Upper lobe of right lung (tissue), 1 donor: ENCODE measurements around the gene CST9. TPM values are rescaled to one million over a fixed set of nuclear protein-coding genes. Genes with fewer than 3 reads are reported as not detected.

ENCODE experiments used
- ATAC-seq: fragments of 200-7000 bp; cut with Tn5 transposase; one replicate; pipeline ENCODE4 v1.9.1; 2020; ENCODE audit warnings: mild to moderate bottlenecking, moderate library complexity
- DNase-seq: peaks from one replicate; pipeline ENCODE4 v3.0.0-alpha.2; 2020
- H3K27ac ChIP-seq: fragments of 200-600 bp; one replicate; pipeline ENCODE4 v1.8.0; 2022
- H3K27me3 ChIP-seq: fragments of 200-600 bp; one replicate; pipeline ENCODE4 v1.8.0; 2022; ENCODE audit warnings: mild to moderate bottlenecking
- H3K36me3 ChIP-seq: fragments of 200-600 bp; one replicate; pipeline ENCODE4 v1.8.0; 2022
- H3K4me1 ChIP-seq: fragments of 200-600 bp; one replicate; pipeline ENCODE4 v1.8.0; 2022
- H3K4me3 ChIP-seq: fragments of 200-600 bp; one replicate; pipeline ENCODE4 v1.8.0; 2022; ENCODE audit warnings: mild to moderate bottlenecking
- H3K9me3 ChIP-seq: fragments of 200-600 bp; one replicate; pipeline ENCODE4 v1.8.0; 2022
- intact Hi-C: fragments of 100-400 bp; cut with DNase I; formaldehyde crosslinking; loops from one replicate; pipeline ENCODE4 v1.11.0; 2022
- total RNA-seq: library from RNA; stranded (reverse); fragmentation: NEBNext Ultra II Directional; extraction: Animal tissue kit (Norgen Biotek cat#: 25700); gene quantifications from one replicate; pipeline ENCODE4 v1.2.1, GENCODE V29; 2021
- TF ChIP-seq, protein P1 (sequence below): fragments of 200-600 bp; IDR thresholded peaks from one replicate; pipeline ENCODE4 v1.8.0; 2022; ENCODE audit warnings: antibody characterized with exemption
- donor health status: DM: no; HTN: yes; CAD: no; lungs with severe emphysema.

Gene CST9
- total RNA-seq, 1 donor from 2014 or later = not detected

DNA sequence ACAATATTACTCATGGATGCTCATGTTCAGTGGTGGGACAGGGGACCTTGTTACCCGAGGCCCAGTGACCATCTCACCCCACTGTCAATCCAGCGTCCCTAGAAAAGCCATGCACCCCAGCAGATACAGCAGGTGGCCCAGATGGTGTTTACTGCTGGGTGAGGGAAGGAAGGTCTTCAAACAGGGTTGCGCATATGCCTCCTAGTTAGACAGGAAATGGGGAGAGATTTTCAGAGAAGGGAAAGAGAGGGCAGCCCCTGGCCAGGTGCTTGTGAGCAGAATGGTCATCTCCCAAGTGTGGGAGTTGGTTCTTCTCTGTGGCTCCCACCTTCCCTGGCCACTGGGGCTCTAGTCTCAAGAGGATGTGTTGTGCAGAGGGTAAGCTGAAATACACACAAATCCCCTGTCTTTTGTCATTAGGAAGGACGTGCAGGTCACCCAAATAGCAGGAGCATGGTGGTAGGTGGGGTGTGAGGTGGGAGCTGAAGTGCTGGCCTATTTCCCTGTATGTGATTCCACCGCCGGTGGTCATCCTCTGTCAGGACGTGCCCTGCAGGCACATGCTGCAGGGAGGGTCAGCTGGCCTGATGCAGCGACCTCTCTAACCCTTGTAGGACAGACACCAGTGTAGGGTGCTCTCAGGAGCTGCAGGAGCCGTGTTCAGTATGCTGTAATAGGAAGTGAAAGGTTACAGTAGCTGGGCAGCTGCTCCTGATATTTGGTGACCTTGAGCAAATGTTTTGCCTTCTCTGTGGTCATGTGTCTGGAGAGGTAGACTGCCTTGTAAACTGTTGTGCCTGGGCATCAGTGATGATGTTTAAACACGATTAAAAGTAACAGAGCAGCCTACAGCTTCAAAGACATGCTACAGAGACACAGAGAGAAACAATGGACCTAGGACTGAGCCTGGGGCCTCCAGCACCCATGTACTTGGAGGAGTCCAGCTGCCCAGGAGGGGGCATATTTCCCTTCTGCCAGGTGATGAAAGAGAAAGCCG is 35.3 kb upstream of the CST9 start:
- H3K4me3 ChIP-seq = no peak overlapping the region
- no peaks in the 10 kb centered on the region for H3K27me3 ChIP-seq
- H3K36me3 ChIP-seq = no peaks in the 10 kb centered on the region
- H3K4me1 ChIP-seq = peaks cover 23% of the 10 kb centered on the region
- TF ChIP-seq, protein P1, sequence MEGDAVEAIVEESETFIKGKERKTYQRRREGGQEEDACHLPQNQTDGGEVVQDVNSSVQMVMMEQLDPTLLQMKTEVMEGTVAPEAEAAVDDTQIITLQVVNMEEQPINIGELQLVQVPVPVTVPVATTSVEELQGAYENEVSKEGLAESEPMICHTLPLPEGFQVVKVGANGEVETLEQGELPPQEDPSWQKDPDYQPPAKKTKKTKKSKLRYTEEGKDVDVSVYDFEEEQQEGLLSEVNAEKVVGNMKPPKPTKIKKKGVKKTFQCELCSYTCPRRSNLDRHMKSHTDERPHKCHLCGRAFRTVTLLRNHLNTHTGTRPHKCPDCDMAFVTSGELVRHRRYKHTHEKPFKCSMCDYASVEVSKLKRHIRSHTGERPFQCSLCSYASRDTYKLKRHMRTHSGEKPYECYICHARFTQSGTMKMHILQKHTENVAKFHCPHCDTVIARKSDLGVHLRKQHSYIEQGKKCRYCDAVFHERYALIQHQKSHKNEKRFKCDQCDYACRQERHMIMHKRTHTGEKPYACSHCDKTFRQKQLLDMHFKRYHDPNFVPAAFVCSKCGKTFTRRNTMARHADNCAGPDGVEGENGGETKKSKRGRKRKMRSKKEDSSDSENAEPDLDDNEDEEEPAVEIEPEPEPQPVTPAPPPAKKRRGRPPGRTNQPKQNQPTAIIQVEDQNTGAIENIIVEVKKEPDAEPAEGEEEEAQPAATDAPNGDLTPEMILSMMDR = no peak
- ATAC-seq (no peak), DNase-seq (no peak)
- no peak overlapping the region for H3K27ac ChIP-seq
- H3K9me3 ChIP-seq = no peaks in the 10 kb centered on the region
- intact Hi-C loops = no loop called here

DNA sequence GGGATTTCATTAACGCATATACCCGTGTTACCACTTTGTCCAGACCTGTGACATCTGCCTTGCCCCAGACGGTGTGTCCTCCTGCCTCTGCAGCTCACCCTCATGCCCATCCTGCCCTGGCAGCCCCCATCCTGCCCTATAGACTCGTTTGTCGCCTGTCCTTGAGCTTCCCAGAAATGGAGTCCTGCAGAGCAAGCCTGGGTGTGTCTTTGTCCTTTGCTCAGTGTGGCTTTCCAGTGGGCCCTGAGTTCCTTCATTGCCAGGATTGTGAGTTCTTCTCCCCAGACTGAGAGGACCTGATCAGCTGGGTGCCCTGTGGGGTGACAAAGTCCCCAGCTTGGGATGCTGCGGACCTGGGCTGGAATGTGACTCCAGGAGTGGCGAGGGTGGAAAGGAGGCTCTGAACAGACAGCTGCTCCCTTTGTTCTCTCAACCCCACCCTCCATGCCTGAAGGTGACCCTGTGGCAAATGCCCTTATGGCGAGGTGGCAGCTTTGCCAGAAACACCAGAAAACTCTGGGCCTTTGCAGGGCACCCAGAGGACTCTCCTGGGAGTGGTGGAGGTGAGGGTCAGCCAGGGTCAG is 34.4 kb upstream of the CST9 start:
- Histone ChIP-seq H3K9me3 (no peaks in the 10 kb centered on the region), H3K36me3 (no peaks in the 10 kb centered on the region), H3K4me1 (peaks cover 28% of the 10 kb centered on the region), H3K27me3 (no peaks in the 10 kb centered on the region), H3K4me3 (no peak overlapping the region), H3K27ac (no peak overlapping the region)
- TF ChIP-seq, protein P1 = no peak
- ATAC-seq (no peak), DNase-seq (no peak)
- intact Hi-C loops = no loop called here

DNA sequence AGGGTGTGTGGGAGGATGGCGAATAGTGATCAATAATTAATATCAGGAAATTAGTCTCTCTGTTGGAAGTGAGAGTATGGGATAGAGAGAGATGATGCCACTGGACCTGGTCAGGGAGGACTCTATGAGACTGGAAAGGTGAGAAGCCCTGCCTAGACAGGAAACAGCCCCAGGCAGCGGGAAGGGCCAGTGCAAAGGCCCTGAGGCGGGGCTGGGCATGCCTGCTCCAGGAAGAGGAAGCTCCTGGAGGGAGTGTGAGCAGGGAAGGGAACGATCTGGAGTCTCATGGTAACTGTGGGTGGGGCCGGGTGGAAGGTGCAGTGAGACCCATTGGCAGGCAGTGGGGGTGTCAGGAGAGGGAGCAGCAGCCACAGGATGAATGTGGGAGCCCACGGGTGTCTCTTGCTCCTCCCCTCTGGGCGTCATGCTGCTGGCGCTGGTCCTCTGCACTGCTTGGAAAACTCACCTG is 33.8 kb upstream of the CST9 start:
- TF ChIP-seq, protein P1 = no peak
- intact Hi-C loops = no loop called here
- no peak overlapping the region for H3K27ac ChIP-seq
- H3K9me3 ChIP-seq = no peaks in the 10 kb centered on the region
- no peaks in the 10 kb centered on the region for H3K36me3 ChIP-seq
- H3K4me1 ChIP-seq = peaks cover 28% of the 10 kb centered on the region
- H3K27me3 ChIP-seq = no peaks in the 10 kb centered on the region
- no peak for DNase-seq
- ATAC-seq = no peak
- H3K4me3 ChIP-seq = no peak overlapping the region

DNA sequence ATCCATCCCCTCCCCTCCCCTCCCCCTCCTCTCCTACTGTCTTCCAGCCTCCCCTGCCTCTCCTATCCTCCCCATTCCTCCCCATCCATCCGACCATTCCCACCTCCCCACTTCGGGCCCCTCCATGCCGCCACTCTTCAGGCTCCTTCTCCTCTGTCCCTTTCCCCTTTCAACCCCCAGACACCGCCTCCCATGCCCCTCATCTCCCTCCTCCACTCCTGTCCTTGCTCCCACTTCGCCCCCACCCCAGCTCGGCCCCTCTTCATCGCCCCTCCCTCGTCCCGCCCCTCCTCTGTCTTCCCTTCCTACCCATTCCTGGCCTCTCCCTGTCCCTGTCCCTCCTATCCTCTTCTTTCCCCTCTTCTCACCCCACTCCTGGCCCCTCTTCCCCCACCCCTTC is 32.6 kb upstream of the CST9 start:
- DNase-seq = no peak
- no peak overlapping the region for H3K27ac ChIP-seq
- TF ChIP-seq, protein P1 = no peak
- H3K36me3 ChIP-seq = peaks cover 10% of the 10 kb centered on the region
- H3K4me1 ChIP-seq = peaks cover 28% of the 10 kb centered on the region
- H3K4me3 ChIP-seq = no peak overlapping the region
- H3K27me3 ChIP-seq = no peaks in the 10 kb centered on the region
- intact Hi-C loops = no loop called here
- no peak for ATAC-seq
- H3K9me3 ChIP-seq = no peaks in the 10 kb centered on the region

DNA sequence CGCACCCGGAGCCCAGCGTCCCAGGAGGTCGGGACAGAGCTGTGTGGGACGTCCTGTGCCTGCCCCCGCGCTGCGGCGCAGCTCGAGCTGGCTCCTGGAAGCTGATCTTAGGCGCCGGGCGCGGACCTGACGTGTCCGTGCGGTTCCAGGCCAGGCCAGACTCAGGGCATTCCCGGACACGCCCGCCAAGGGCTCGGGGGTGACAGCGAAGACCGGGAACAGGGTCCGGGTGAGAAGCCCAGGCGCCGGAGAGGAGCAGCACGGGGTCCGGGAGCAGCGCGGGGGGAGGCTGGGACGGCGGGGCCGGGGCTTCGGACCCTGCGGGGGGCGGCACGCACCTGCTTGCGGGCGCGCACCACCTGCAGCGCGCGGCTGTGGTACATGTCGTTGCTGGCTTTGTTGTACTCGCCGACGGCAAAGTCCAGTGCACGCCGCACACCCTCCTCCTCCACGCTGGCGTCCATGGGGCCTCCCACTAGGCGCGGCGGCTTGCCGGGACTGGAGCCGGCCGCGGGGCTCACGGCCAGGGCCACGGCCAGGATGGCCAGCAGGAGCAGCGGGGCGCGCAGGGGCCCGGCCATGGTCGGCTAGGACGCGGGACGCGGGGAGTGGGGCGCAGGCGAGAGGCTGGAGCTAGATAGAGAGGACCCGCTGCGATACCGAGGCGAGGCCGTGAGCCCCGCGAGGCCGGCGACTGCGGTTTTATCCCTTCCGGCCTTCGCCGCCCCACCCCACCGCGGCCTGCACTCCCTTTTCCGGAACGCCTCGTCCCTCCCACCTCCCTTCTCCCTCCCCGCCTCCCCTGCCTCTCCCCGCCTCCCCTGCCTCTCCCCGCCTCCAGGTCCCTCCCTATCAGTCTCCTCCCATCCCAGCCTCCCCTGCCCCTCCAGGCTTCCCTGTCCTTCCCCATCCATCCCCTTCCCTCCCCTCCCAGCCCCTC is 31.8 kb upstream of the CST9 start, which contains the start of gene CST3:
TSS of gene CST3 (minus strand) at position 674 of the 940 bp plus-strand sequence. CDS start at position 581, 93 bp downstream.
- DNase-seq (peak; percentile 96), ATAC-seq (peak; percentile 93)
- Histone ChIP-seq H3K27me3 (no peaks in the 10 kb centered on the region), H3K9me3 (no peaks in the 10 kb centered on the region), H3K36me3 (peaks cover 18% of the 10 kb centered on the region), H3K4me3 (peak within 1 kb of the TSS; percentile 90), H3K4me1 (peaks cover 25% of the 10 kb centered on the region), H3K27ac (peak within 1 kb of the TSS; percentile 96)
- intact Hi-C loops = no loop called here
- TF ChIP-seq, protein P1 = no peak
